Stimulated activated CD8-positive, alpha-beta memory T cell treated with anti-CD3 and anti-CD28 coated beads, Interleukin-7, amount 100 ng/mL, for 24 hours (primary cell): ENCODE measurements around the gene SSRP1.
"Not testable (repeated sequence)": the region's sequence is repeated elsewhere in the genome, so short reads cannot be mapped to it uniquely, and the experiment has no call there.

Experiments
- DNase-seq: peaks from one replicate; pipeline ENCODE4 v3.0.0-alpha.2; 2020; ENCODE audit warnings: low read depth

The SSRP1 gene

GRCh38 chr11:57338142-57338541, 2.5 kb upstream of the SSRP1 start, which contains the start of gene P2RX3:
P2RX3 (plus strand) TSS chr11:57338352; CDS start chr11:57338551, 199 bp downstream.
- DNase-seq = no peak

GRCh38 chr11:57336856-57337255, 1.2 kb upstream of the SSRP1 start:
- not testable (repeated sequence) for DNase-seq

- DNase-seq = no peak
Measured at GRCh38 chr11:57336111-57336666, 497 bp upstream of the SSRP1 start.

GRCh38 chr11:57335023-57335342, 709 bp downstream of the SSRP1 start:
- DNase-seq = no peak

- no peak for DNase-seq
Measured at GRCh38 chr11:57332694-57333440, 2.8 kb downstream of the SSRP1 start.

- no peak for DNase-seq
Measured at GRCh38 chr11:57331720-57332119, 4.0 kb downstream of the SSRP1 start.

GRCh38 chr11:57330029-57330428, 5.7 kb downstream of the SSRP1 start:
- DNase-seq = no peak

GRCh38 chr11:57327721-57328120, 8.0 kb downstream of the SSRP1 start:
- no peak for DNase-seq

GRCh38 chr11:57325735-57326048, 10.0 kb downstream of the SSRP1 start:
- no peak for DNase-seq

- peak; percentile 80 for DNase-seq
Measured at GRCh38 chr11:57324886-57325734, 10.6 kb downstream of the SSRP1 start, which contains the start of gene TNKS1BP1. TNKS1BP1 (minus strand) TSS chr11:57324952; CDS start chr11:57321885, 3,067 bp downstream.

GRCh38 chr11:57324154-57324885, 11.4 kb downstream of the SSRP1 start:
- DNase-seq = no peak

GRCh38 chr11:57323855-57324153, 11.9 kb downstream of the SSRP1 start:
- DNase-seq = no peak

- DNase-seq = no peak
Measured at GRCh38 chr11:57323167-57323854, 12.4 kb downstream of the SSRP1 start.

GRCh38 chr11:57322256-57323166, 13.2 kb downstream of the SSRP1 start:
- no peak for DNase-seq

GRCh38 chr11:57321388-57322255, 14.1 kb downstream of the SSRP1 start:
- DNase-seq = no peak

- no peak for DNase-seq
Measured at GRCh38 chr11:57320719-57321387, 14.8 kb downstream of the SSRP1 start.

GRCh38 chr11:57320067-57320718, 15.5 kb downstream of the SSRP1 start:
- no peak for DNase-seq

GRCh38 chr11:57318178-57318577, 17.5 kb downstream of the SSRP1 start:
- DNase-seq = no peak

GRCh38 chr11:57316017-57316416, 19.7 kb downstream of the SSRP1 start:
- DNase-seq = no peak
